ENCODE measurements around the gene DOK5.

GRCh38 chr20:54587408-54587807 lies 112.0 kb downstream of the DOK5 start:
- TF ChIP-seq CTCF (IDR thresholded peaks at IDR 0.05; ENCODE audit: borderline replicate concordance, extremely low read depth, low read length, poor library complexity, severe bottlenecking) (no peak), EZH2 (IDR thresholded peaks at IDR 0.05; ENCODE audit: borderline replicate concordance, low read depth, low read length, severe bottlenecking) (no peak)
